ENCODE results near the gene SLC39A13. TPM values are rescaled to one million over a fixed set of nuclear protein-coding genes. Genes with fewer than 3 reads are reported as not detected.
A peak's percentile ranks its signal among the peaks of the same experiment; 100 is the strongest.

SLC39A13 gene
- total RNA-seq: 10 to 100 TPM; 19.2 to 20.0 TPM

DNA sequence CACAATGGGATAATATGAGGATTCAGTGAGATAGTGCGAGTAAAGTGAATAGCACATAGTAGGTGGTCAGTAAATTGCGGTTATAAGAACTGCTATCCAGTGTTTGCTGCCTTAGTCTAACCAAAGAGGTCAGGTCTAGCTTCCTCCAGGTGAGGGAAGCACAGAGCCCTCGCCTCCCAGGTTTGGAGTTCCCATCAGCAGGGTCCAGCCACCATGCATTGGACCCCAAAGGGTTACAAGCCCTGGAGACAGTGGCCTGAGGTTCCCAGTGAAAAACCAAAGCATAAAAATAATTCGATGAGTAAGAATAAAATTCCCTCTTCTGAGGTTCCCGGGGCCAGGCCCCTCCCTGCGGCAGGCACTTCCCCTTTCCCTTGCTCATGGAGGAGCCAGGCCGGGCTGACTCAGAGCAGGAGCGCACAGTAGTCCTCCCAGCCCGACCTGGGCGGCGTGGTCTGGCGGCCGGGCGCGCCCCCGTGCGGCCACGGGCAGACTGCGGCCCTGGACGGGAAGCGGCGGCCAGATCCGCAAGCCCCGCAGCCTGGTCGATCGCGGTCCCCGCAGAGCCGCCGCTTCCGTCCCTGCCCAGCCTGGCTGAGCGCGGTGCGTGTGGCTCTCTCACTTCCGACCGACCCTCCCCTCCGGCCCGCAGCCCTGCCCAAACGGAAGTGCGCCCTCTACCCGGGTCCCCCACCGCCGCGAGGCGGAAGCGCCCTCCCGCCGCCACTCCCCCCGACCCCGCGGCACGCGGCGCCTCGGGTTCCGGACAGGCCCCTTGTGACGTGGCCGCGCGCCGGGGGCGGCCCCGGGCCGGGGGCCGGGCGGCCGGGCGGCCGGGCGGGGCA is at the start of gene SLC39A13:
Gene SLC39A13 (plus strand): TSS at position 845 of the 845 bp plus-strand sequence. CDS start 1,505 bp downstream, outside the sequence.
- peaks cover 20% of the 10 kb centered on the region for H3K4me1 Mint-ChIP-seq (ENCODE audit: low read depth)
- peak within 1 kb of the TSS; percentile 91 for H3K4me3 Mint-ChIP-seq
- CTCF ChIA-PET: interaction anchor here (0.6 to 9.7 kb wide), 11 partner anchors 9 to 193 kb away, joined by 3 to 133 read pairs (median 5); partner anchors contain the start of gene ACP2
- peak; percentile 91 for DNase-seq
- H3K36me3 Mint-ChIP-seq (ENCODE audit: low read depth): peaks cover 2% of the 10 kb centered on the region
- peak within 1 kb of the TSS; percentile 90 for H3K27ac Mint-ChIP-seq
- POLR2A ChIA-PET: interaction anchor here (1.0 to 5.7 kb wide), 5 partner anchors 9 to 137 kb away, joined by 3 to 36 read pairs (median 4); partner anchors contain the start of gene PSMC3
- peak; percentile 84 for ATAC-seq
- H3K27me3 Mint-ChIP-seq (ENCODE audit: low read depth): no peaks in the 10 kb centered on the region
- no peaks in the 10 kb centered on the region for H3K9me3 Mint-ChIP-seq (ENCODE audit: insufficient read depth)

GRCh38 chr11:47358731-47359051 is 49.7 kb upstream of the SLC39A13 start:
- DNase-seq (no peak), ATAC-seq (no peak)
- no peak overlapping the region for H3K4me3 Mint-ChIP-seq
- POLR2A ChIA-PET: no interaction called here
- no peaks in the 10 kb centered on the region for H3K9me3 Mint-ChIP-seq (ENCODE audit: insufficient read depth)
- CTCF ChIA-PET: interaction anchor here (3.1 kb wide), 1 partner anchor 15 kb away, joined by 24 read pairs; no protein-coding TSS in a partner anchor
- H3K4me1 Mint-ChIP-seq (ENCODE audit: low read depth): peaks cover 15% of the 10 kb centered on the region
- no peaks in the 10 kb centered on the region for H3K27me3 Mint-ChIP-seq (ENCODE audit: low read depth)
- no peaks in the 10 kb centered on the region for H3K36me3 Mint-ChIP-seq (ENCODE audit: low read depth)
- H3K27ac Mint-ChIP-seq: peak overlapping the region; percentile 54

DNA sequence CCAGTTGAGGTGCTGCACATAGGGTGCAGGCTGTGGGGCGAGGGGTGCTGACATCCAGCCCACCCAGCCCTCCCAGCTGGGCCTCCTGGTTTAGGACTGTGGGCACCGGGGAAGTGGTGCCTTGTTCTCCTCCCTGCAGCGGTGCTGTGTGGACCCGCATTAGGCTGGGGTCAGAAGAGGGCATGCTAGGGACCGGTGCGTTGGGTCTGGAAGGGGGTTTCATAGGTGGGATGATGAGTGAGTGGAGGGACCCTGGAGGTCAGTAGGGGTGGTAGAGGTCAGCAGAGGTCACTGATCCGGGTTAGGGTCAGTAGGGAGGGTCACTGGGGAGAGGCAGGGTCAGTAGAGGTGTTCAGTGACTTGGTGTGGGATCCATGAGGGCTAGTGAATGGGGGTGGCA is 49.2 kb upstream of the SLC39A13 start:
- no peaks in the 10 kb centered on the region for H3K27me3 Mint-ChIP-seq (ENCODE audit: low read depth)
- H3K27ac Mint-ChIP-seq: peak overlapping the region; percentile 75
- no peaks in the 10 kb centered on the region for H3K36me3 Mint-ChIP-seq (ENCODE audit: low read depth)
- H3K4me1 Mint-ChIP-seq (ENCODE audit: low read depth): peaks cover 15% of the 10 kb centered on the region
- CTCF ChIA-PET: interaction anchor here (1.3 to 3.1 kb wide), 3 partner anchors 9 to 95 kb away, joined by 3 to 24 read pairs (median 5); no protein-coding TSS in a partner anchor
- H3K9me3 Mint-ChIP-seq (ENCODE audit: insufficient read depth): no peaks in the 10 kb centered on the region
- POLR2A ChIA-PET: no interaction called here
- DNase-seq (no peak), ATAC-seq (no peak)
- H3K4me3 Mint-ChIP-seq: no peak overlapping the region

DNA sequence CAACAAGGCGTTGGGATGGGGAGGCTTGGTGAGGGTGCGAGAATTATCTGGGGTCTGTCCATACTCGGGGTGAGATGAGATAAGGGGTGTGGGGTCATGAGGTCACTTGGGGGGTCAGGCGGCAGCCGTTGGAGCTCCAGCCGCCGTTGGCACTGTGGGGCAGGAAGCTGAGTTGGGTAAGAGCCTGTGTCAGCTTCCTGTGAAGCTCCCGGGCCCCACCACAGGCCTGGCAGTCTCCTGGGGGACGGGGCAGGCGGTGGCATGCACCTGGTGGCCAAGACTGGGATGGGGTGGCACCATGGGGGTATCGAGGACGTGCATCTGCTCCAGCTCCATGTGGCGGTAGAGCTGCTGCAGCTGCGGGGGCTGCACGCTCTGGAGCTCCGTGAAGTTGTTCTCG is 48.8 kb upstream of the SLC39A13 start:
- CTCF ChIA-PET: interaction anchor here (1.0 to 3.1 kb wide), 5 partner anchors 9 to 94 kb away, joined by 3 to 24 read pairs (median 5); no protein-coding TSS in a partner anchor
- peak overlapping the region; percentile 75 for H3K27ac Mint-ChIP-seq

GRCh38 chr11:47360341-47360740 is 48.0 kb upstream of the SLC39A13 start:
- H3K27me3 Mint-ChIP-seq (ENCODE audit: low read depth): peaks cover 2% of the 10 kb centered on the region
- no peaks in the 10 kb centered on the region for H3K9me3 Mint-ChIP-seq (ENCODE audit: insufficient read depth)
- DNase-seq (no peak), ATAC-seq (no peak)
- CTCF ChIA-PET: interaction anchor here (1.0 to 3.1 kb wide), 5 partner anchors 8 to 93 kb away, joined by 3 to 24 read pairs (median 5); no protein-coding TSS in a partner anchor
- H3K4me1 Mint-ChIP-seq (ENCODE audit: low read depth): peaks cover 15% of the 10 kb centered on the region
- no peak overlapping the region for H3K27ac Mint-ChIP-seq
- H3K36me3 Mint-ChIP-seq (ENCODE audit: low read depth): no peaks in the 10 kb centered on the region
- POLR2A ChIA-PET: no interaction called here
- H3K4me3 Mint-ChIP-seq: no peak overlapping the region

More for the DNA sequence above, 48.8 kb upstream of the SLC39A13 start:
- Mint-ChIP-seq H3K4me3 (no peak overlapping the region), H3K36me3 (ENCODE audit: low read depth) (no peaks in the 10 kb centered on the region), H3K4me1 (ENCODE audit: low read depth) (peaks cover 15% of the 10 kb centered on the region), H3K27me3 (ENCODE audit: low read depth) (no peaks in the 10 kb centered on the region), H3K9me3 (ENCODE audit: insufficient read depth) (no peaks in the 10 kb centered on the region)
- peak; percentile 60 for ATAC-seq
- peak; percentile 37 for DNase-seq
- POLR2A ChIA-PET: no interaction called here

- Mint-ChIP-seq H3K36me3 (ENCODE audit: low read depth) (no peaks in the 10 kb centered on the region), H3K4me1 (ENCODE audit: low read depth) (peaks cover 15% of the 10 kb centered on the region), H3K4me3 (no peak overlapping the region), H3K27ac (no peak overlapping the region), H3K9me3 (ENCODE audit: insufficient read depth) (no peaks in the 10 kb centered on the region), H3K27me3 (ENCODE audit: low read depth) (peaks cover 6% of the 10 kb centered on the region)
- no peak for ATAC-seq
- ChIA-PET CTCF (interaction anchor here (0.6 to 3.1 kb wide), 3 partner anchors 12 to 299 kb away, joined by 5 to 24 read pairs (median 6); no protein-coding TSS in a partner anchor), POLR2A (interaction anchor here (0.6 kb wide), 1 partner anchor 37 kb away, joined by 3 read pairs; no protein-coding TSS in a partner anchor)
- DNase-seq: no peak
These were observed 47.0 kb upstream of the SLC39A13 start for GRCh38 chr11:47361419-47361818.

- H3K36me3 Mint-ChIP-seq (ENCODE audit: low read depth): no peaks in the 10 kb centered on the region
- POLR2A ChIA-PET: no interaction called here
- ATAC-seq: no peak
- peaks cover 11% of the 10 kb centered on the region for H3K27me3 Mint-ChIP-seq (ENCODE audit: low read depth)
- H3K4me3 Mint-ChIP-seq: no peak overlapping the region
- CTCF ChIA-PET: no interaction called here
- DNase-seq: no peak
- H3K9me3 Mint-ChIP-seq (ENCODE audit: insufficient read depth): no peaks in the 10 kb centered on the region
- H3K4me1 Mint-ChIP-seq (ENCODE audit: low read depth): peaks cover 8% of the 10 kb centered on the region
- no peak overlapping the region for H3K27ac Mint-ChIP-seq
These were observed 42.3 kb upstream of the SLC39A13 start for GRCh38 chr11:47366020-47366490.

GRCh38 chr11:47369676-47370075 is 38.7 kb upstream of the SLC39A13 start:
- H3K27ac Mint-ChIP-seq: no peak overlapping the region
- H3K9me3 Mint-ChIP-seq (ENCODE audit: insufficient read depth): no peaks in the 10 kb centered on the region

GRCh38 chr11:47372422-47372821 is 36.0 kb upstream of the SLC39A13 start:
- Mint-ChIP-seq H3K4me1 (ENCODE audit: low read depth) (peaks cover 10% of the 10 kb centered on the region), H3K27me3 (ENCODE audit: low read depth) (peaks cover 3% of the 10 kb centered on the region), H3K27ac (no peak overlapping the region), H3K36me3 (ENCODE audit: low read depth) (no peaks in the 10 kb centered on the region), H3K4me3 (no peak overlapping the region), H3K9me3 (ENCODE audit: insufficient read depth) (no peaks in the 10 kb centered on the region)
- POLR2A ChIA-PET: no interaction called here
- DNase-seq: no peak
- CTCF ChIA-PET: interaction anchor here (1.0 to 6.7 kb wide), 7 partner anchors 13 to 99 kb away, joined by 3 to 133 read pairs (median 24); partner anchors contain the start of gene SLC39A13
- no peak for ATAC-seq

More at GRCh38 chr11:47369676-47370075, 38.7 kb upstream of the SLC39A13 start:
- POLR2A ChIA-PET: no interaction called here
- CTCF ChIA-PET: interaction anchor here (1.2 to 6.7 kb wide), 2 partner anchors 30 to 43 kb away, joined by 3 to 133 read pairs; partner anchors contain the start of gene SLC39A13
- ATAC-seq: no peak
- Mint-ChIP-seq H3K4me3 (no peak overlapping the region), H3K36me3 (ENCODE audit: low read depth) (no peaks in the 10 kb centered on the region), H3K4me1 (ENCODE audit: low read depth) (peaks cover 10% of the 10 kb centered on the region), H3K27me3 (ENCODE audit: low read depth) (peaks cover 11% of the 10 kb centered on the region)
- DNase-seq: no peak

DNA sequence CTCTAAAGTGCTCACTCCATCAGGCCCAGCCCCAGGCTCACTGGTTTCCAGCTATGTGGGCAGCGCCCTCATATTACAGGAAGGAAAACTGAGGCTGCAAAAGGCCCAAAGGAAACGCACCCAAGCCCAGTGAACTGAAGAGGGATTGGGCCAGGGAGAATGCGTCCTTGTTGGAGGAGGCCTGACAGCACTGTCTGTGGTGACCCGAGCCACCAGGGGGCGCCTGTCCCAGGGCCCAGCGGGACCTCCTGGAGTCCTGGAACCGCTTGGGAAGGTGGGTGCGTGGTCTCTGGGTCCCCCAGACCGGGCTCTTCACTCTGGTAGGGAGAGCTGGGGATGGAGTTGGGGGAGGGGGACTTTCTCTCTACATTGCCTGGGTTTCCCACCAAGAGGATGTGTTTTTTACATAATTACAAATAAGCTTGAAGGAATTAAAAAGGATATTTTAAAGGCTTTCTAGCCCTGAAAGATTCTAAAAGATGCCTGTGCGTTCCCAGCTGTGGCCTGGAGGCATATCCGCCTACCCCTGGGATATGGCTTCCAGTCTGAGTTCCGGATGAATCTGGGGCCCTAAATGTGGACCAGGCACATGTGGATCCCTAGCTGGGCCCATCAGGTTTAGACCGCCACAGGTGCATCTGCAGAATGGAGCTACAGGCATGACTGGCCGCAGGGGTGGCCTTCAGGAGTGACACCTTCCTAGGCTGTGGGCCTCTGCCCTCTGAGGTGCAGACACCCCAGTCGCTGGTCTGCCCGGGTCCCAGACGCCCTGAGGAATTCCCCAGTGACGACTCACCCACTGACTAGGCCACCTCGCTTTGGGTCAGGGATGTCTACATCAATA is 34.3 kb upstream of the SLC39A13 start:
- ChIA-PET CTCF (interaction anchor here (0.6 to 6.7 kb wide), 49 partner anchors 8 to 480 kb away, joined by 3 to 133 read pairs (median 4); partner anchors contain the start of genes DDB2, PSMC3 and SLC39A13), POLR2A (no interaction called here)
- no peak overlapping the region for H3K27ac Mint-ChIP-seq
- H3K27me3 Mint-ChIP-seq (ENCODE audit: low read depth): peaks cover 3% of the 10 kb centered on the region
- H3K4me1 Mint-ChIP-seq (ENCODE audit: low read depth): peaks cover 14% of the 10 kb centered on the region
- ATAC-seq: peak; percentile 95
- no peak overlapping the region for H3K4me3 Mint-ChIP-seq
- no peaks in the 10 kb centered on the region for H3K9me3 Mint-ChIP-seq (ENCODE audit: insufficient read depth)
- no peaks in the 10 kb centered on the region for H3K36me3 Mint-ChIP-seq (ENCODE audit: low read depth)
- DNase-seq: peak; percentile 85

GRCh38 chr11:47374720-47375019 is 33.7 kb upstream of the SLC39A13 start:
- Mint-ChIP-seq H3K27ac (no peak overlapping the region), H3K9me3 (ENCODE audit: insufficient read depth) (no peaks in the 10 kb centered on the region), H3K4me1 (ENCODE audit: low read depth) (peaks cover 10% of the 10 kb centered on the region), H3K36me3 (ENCODE audit: low read depth) (no peaks in the 10 kb centered on the region), H3K27me3 (ENCODE audit: low read depth) (peaks cover 2% of the 10 kb centered on the region), H3K4me3 (no peak overlapping the region)
- ChIA-PET POLR2A (no interaction called here), CTCF (interaction anchor here (0.6 to 6.7 kb wide), 47 partner anchors 10 to 479 kb away, joined by 3 to 133 read pairs (median 4); partner anchors contain the start of genes DDB2, PSMC3 and SLC39A13)
- ATAC-seq (no peak), DNase-seq (no peak)
